C4-2B (cell line): ENCODE results near the gene SRSF3.
"Not testable (repeated sequence)": the region's sequence is repeated elsewhere in the genome, so short reads cannot be mapped to it uniquely, and the experiment has no call there.

Source experiments
- H3K27ac ChIP-seq: fragments of 450-650 bp; 2 replicates; pipeline ENCODE4 v1.5.1; 2017
- ZFX ChIP-seq: fragments of 450-650 bp; IDR thresholded peaks from 2 replicates; pipeline ENCODE4 v1.6.1; 2017
- TF ChIP-seq, protein P1 (sequence below): fragments of 450-650 bp; conservative IDR thresholded peaks from 2 replicates; pipeline ENCODE4 v1.5.1; 2017; ENCODE audit warnings: mild to moderate bottlenecking

The SRSF3 gene

DNA sequence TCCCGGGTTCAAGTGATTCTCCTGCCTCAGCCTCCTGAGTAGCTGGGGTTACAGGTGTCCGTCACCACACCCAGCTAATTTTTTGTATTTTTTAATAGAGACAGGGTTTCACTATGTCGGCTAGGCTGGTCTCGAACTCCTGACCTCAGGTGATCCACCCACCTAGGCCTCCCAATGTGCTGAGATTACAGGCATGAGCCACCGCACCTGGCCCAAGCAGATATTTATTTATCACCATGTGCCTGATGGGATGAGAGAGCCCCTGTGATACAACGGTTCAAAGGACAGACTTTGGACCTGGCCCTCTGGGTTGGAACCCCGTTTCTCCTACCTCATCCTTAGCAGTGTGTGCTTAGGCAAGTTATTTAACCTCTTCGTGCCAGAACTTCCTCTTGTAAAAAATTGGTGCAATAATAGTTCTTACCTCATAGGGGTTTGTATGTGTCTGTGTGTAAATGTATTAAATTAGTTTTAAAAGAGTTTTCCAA is 27.7 kb upstream of the SRSF3 start:
- TF ChIP-seq, protein P1, sequence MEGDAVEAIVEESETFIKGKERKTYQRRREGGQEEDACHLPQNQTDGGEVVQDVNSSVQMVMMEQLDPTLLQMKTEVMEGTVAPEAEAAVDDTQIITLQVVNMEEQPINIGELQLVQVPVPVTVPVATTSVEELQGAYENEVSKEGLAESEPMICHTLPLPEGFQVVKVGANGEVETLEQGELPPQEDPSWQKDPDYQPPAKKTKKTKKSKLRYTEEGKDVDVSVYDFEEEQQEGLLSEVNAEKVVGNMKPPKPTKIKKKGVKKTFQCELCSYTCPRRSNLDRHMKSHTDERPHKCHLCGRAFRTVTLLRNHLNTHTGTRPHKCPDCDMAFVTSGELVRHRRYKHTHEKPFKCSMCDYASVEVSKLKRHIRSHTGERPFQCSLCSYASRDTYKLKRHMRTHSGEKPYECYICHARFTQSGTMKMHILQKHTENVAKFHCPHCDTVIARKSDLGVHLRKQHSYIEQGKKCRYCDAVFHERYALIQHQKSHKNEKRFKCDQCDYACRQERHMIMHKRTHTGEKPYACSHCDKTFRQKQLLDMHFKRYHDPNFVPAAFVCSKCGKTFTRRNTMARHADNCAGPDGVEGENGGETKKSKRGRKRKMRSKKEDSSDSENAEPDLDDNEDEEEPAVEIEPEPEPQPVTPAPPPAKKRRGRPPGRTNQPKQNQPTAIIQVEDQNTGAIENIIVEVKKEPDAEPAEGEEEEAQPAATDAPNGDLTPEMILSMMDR = no peak
- no peak for TF ChIP-seq ZFX
- H3K27ac ChIP-seq = no peak overlapping the region

DNA sequence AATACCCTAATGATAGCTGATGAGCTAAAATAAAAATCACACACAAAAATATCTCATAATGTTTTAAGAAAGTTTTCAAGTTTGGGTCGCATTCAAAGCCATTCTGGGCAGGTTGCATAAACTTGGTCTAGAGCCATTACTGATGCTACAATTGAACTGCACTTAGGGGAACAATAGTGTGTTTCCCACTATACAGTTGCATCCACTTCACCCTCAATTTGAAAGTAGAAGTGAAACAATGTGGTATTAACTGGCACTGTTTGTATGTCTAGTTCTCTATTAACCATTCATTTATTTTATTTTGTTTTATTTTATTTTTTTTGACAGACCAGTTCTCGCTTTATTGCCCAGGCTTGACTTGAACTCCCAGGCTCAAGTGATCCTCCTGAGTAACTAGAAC is 23.9 kb upstream of the SRSF3 start:
- no peak overlapping the region for H3K27ac ChIP-seq
- TF ChIP-seq, protein P1 = no peak
- TF ChIP-seq ZFX = no peak

DNA sequence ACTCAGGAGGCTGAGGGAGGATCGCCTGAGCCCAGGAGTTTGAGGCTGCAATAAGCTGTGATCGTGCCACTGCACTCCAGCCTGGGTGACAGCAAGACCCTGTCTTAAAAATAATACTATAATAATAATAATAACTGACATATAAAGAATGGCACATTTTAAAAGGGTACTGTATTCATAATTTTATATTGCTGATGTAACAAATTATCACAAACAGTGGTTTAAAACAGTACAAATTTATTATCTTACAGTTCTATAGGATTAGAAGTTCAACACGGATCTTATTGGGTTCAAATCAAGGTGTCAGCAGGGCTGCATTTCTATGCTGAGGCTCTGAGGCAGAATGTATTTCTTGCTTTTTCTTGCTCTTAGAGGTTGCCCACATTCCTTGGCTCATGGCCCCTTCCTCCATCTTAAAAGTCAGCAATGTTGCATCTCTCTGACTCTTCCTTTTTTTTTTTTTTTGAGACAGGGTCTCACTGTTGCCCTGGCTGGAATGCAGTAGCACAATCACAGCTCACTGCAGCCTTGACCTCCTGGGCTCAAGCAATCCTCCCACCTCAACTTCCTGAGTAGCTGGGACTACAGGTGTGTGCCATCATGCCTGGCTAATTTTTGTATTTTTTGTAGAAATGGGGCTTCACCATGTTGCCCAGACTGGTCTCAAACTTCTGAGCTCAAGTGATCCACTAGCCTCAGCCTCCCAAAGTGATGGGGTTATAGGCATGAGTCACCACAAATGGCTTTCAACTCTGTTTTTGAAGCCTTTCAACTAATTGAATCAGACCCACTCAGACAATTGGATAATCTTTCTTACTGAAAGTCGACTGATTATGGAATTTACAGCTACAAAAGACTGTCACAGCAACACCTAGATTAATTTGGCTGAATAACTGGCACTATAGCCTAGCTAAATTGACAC is 22.8 kb upstream of the SRSF3 start:
- TF ChIP-seq, protein P1 = no peak
- no peak for TF ChIP-seq ZFX
- H3K27ac ChIP-seq = no peak overlapping the region

DNA sequence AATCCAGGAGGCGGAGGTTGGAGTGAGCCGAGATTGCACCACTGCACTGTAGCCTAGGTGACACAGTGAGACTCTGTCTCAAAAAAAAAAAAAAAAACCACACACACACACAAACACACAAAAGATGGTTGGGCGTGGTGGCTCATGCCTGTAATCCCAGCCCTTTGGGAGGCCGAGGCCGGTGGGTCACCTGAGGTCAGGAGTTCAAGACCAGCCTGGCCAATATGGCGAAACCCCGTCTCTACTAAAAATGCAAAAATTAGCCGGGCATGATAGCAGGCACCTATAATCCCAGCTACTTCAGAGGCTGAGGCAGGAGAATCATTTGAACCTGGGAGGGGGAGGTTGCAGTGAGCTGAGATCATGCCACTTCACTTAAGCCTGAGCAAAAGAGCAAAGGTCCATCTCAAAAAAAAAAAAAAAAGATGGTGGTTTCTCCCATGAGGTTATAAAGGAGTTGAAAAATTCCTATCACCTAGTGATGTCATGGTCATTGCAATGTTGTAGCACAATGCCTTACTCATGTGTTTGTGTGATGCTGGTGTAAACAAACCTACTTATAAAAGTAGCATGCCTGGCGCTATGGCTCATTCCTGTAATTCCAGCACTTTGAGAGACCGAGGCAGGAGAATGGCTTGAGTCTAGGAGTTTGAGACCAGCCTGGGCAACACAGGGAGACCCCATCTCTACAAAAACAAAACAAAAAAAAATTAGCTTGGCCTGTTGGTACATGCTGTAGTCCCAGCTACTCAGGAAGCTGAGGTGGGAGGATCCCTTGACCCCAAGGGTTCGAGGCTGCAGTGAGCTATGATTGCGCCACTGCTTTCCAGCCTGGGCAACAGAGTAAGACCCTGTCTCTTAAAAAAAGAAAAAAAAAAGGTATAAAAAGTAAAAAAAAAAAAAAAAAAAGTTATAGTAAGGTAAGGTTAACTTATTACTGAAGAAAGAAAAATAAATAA is 21.5 kb upstream of the SRSF3 start:
- H3K27ac ChIP-seq = not testable (repeated sequence)

DNA sequence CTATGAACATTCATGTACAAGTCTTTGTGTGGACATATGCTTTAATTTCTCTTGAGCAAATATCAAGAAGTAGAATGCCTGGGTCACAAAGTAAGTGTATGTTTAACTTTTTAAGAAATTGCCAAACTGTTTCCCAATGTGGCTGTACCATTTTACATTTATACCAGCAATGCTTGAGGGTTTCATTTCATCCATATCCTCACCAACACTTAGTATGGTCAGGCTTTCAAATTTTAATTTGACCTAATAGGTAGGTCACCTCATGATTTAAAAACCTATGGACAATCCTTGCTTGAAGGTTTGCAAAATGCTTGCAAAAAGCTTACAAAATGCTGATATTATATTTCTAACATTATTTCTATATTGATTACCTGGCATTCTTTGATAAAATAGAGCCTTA is 19.5 kb upstream of the SRSF3 start:
- no peak overlapping the region for H3K27ac ChIP-seq

DNA sequence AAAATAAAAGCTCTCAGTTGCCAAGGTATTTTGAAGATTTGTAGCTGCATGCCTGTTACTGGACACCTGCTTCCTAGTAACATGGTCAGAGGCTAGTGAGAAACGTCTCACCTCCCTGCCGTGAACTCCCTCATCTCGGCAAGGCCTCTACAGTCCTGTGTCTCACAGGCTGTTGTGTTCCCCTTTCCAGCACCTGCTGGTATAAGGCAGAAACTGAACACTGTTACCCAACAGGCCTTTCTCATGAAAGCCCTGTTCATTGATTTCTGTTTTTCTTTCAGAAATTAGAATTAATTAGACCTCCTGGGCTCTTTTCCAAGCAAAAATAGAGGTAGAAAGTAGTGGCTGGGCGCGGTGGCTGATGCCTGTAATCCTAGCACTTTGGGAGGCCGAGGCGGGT is 17.6 kb upstream of the SRSF3 start:
- H3K27ac ChIP-seq = no peak overlapping the region
- TF ChIP-seq, protein P1 = no peak
- no peak for TF ChIP-seq ZFX

More for the DNA sequence above, 19.5 kb upstream of the SRSF3 start:
- TF ChIP-seq, protein P1 = no peak
- no peak for TF ChIP-seq ZFX

DNA sequence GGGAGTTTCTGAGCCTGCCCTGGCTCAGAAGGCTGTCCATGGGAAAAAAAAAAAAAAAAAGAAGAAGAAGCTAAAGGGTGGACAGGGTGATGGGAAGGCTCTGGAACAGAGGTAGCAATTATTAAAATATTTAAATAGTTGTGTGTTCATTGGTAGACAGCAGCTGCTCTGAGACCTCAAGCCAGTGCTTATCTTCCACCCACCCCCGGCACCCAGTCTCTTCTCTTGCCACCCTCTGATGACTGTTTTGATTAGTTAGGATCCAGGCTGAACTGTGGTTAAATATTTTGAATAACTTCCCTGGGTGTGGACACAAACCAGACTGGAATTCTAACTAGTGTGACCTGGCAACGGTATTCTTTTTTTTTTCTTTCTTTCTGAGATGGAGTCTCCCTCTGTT is 16.9 kb upstream of the SRSF3 start:
- no peak overlapping the region for H3K27ac ChIP-seq
- TF ChIP-seq, protein P1 = no peak
- TF ChIP-seq ZFX = no peak
